GM23338 (cell line): ENCODE measurements around the gene HDAC6. TPM values are rescaled to one million over a fixed set of nuclear protein-coding genes. Genes with fewer than 3 reads are reported as not detected.

Experiments used
- ATAC-seq: fragments of 200-7000 bp; cut with Tn5 transposase; 3 replicates; pipeline ENCODE4 v1.9.1; 2020
- DNase-seq: peaks from one replicate; pipeline ENCODE4 v3.0.0-alpha.2; 2015; ENCODE audit warnings: low spot score
- H2AFZ ChIP-seq: fragments of 200-600 bp; sonication (generic); 2 replicates; pipeline ENCODE4 v1.8.0; 2016; ENCODE audit warnings: antibody characterized with exemption, mild to moderate bottlenecking, moderate library complexity
- H3F3A ChIP-seq: fragments of 200-600 bp; sonication (generic); replicated peaks from 2 replicates; pipeline ENCODE4 v1.8.0; 2017; ENCODE audit warnings: antibody characterized with exemption, mixed run types, low read depth
- H3K27ac ChIP-seq: fragments of 200-600 bp; sonication (generic); 2 replicates; pipeline ENCODE4 v1.6.1; 2016; ENCODE audit warnings: low read depth
- H3K27me3 ChIP-seq: fragments of 200-600 bp; sonication (generic); 2 replicates; pipeline ENCODE4 v1.8.0; 2016; ENCODE audit warnings: mild to moderate bottlenecking, mixed run types, moderate library complexity; ENCODE audit not compliant: insufficient read depth
- H3K36me3 ChIP-seq: fragments of 200-600 bp; sonication (generic); 2 replicates; pipeline ENCODE4 v1.8.0; 2016; ENCODE audit warnings: mild to moderate bottlenecking; ENCODE audit not compliant: insufficient read depth
- H3K4me1 ChIP-seq: fragments of 200-600 bp; sonication (generic); 2 replicates; pipeline ENCODE4 v1.8.0; 2016; ENCODE audit warnings: mild to moderate bottlenecking, moderate library complexity; ENCODE audit not compliant: insufficient read depth
- H3K4me2 ChIP-seq: fragments of 200-600 bp; sonication (generic); 2 replicates; pipeline ENCODE4 v1.7.1; 2017; ENCODE audit warnings: mixed run types
- H3K4me3 ChIP-seq: fragments of 200-600 bp; sonication (generic); 2 replicates; pipeline ENCODE4 v1.6.1; 2016; ENCODE audit warnings: mixed run types
- H3K79me2 ChIP-seq: fragments of 200-600 bp; sonication (generic); replicated peaks from 2 replicates; pipeline ENCODE4 v1.8.0; 2017; ENCODE audit warnings: mild to moderate bottlenecking; ENCODE audit not compliant: insufficient read depth
- H3K9me2 ChIP-seq: fragments of 200-600 bp; sonication (generic); 2 replicates; pipeline ENCODE4 v1.8.0; 2017; ENCODE audit not compliant: insufficient read depth
- H4K20me1 ChIP-seq: fragments of 200-600 bp; sonication (generic); replicated peaks from 2 replicates; pipeline ENCODE4 v1.8.0; 2017; ENCODE audit warnings: mild to moderate bottlenecking; ENCODE audit not compliant: insufficient read depth
- H3K27ac Mint-ChIP-seq: 2 replicates; pipeline ENCODE4 v1.8.0; 2020; ENCODE audit warnings: inconsistent platforms, mild to moderate bottlenecking, moderate library complexity, mixed read lengths
- H3K27me3 Mint-ChIP-seq: 3 replicates; pipeline ENCODE4 v1.8.0; 2022; ENCODE audit warnings: low read depth, mild to moderate bottlenecking, moderate library complexity, mixed read lengths, inconsistent platforms; ENCODE audit not compliant: insufficient read depth, poor library complexity
- H3K36me3 Mint-ChIP-seq: 3 replicates; pipeline ENCODE4 v1.8.0; 2021; ENCODE audit warnings: low read depth, mild to moderate bottlenecking, inconsistent platforms, moderate library complexity, mixed read lengths
- H3K4me1 Mint-ChIP-seq: 3 replicates; pipeline ENCODE4 v1.8.0; 2020; ENCODE audit warnings: mild to moderate bottlenecking, inconsistent platforms, mixed read lengths
- H3K4me3 Mint-ChIP-seq: 3 replicates; pipeline ENCODE4 v1.8.0; 2021; ENCODE audit warnings: moderate library complexity, mild to moderate bottlenecking, inconsistent platforms, mixed read lengths
- H3K9me3 Mint-ChIP-seq: 3 replicates; pipeline ENCODE4 v1.8.0; 2020; ENCODE audit warnings: moderate library complexity, mild to moderate bottlenecking, inconsistent platforms, mixed read lengths
- CREB1 ChIP-seq: fragments of 250-450 bp; sonication (Bioruptor Pico); IDR thresholded peaks from 2 replicates; pipeline ENCODE4 v1.5.0; 2020; ENCODE audit warnings: low read depth, mild to moderate bottlenecking, moderate library complexity
- ETS1 ChIP-seq: IDR thresholded peaks from 2 replicates; pipeline ENCODE4 v1.6.1; 2016; ENCODE audit warnings: antibody characterized with exemption
- EZH2 ChIP-seq: fragments of 200-600 bp; sonication (generic); IDR thresholded peaks from one replicate; pipeline ENCODE4 v1.8.0; 2017; ENCODE audit warnings: antibody characterized with exemption, mild to moderate bottlenecking, low read depth; ENCODE audit not compliant: unreplicated experiment
- EZH2phosphoT487 ChIP-seq: fragments of 200-600 bp; sonication (generic); IDR thresholded peaks from one replicate; pipeline ENCODE4 v1.8.1; 2018; ENCODE audit warnings: antibody characterized with exemption; ENCODE audit not compliant: unreplicated experiment
- JUNB ChIP-seq: IDR thresholded peaks from one replicate; pipeline ENCODE4 v1.6.1; 2016; ENCODE audit warnings: antibody characterized with exemption; ENCODE audit not compliant: unreplicated experiment
- STAT1 ChIP-seq: IDR thresholded peaks from one replicate; pipeline ENCODE4 v1.6.1; 2016; ENCODE audit warnings: antibody characterized with exemption; ENCODE audit not compliant: unreplicated experiment
- ZNF331 ChIP-seq: fragments of 250-450 bp; sonication (Bioruptor Pico); IDR thresholded peaks from 2 replicates; pipeline ENCODE4 v1.5.0; 2020; ENCODE audit warnings: low read depth, mild to moderate bottlenecking, moderate library complexity
- ZNF462 ChIP-seq: fragments of 250-450 bp; sonication (Bioruptor Pico); IDR thresholded peaks from 2 replicates; pipeline ENCODE4 v1.5.0; 2020; ENCODE audit warnings: mild to moderate bottlenecking, moderate library complexity
- polyA plus RNA-seq: library from polyadenylated mRNA; unstranded; fragments of >200 nt; fragmentation: Nextera tagmentation; extraction: Ambion mirVana; gene quantifications from 2 replicates; pipeline ENCODE4 v1.2.1, GENCODE V29; 2016
- total RNA-seq: library from RNA; depleted of rRNA; stranded (reverse); fragments of >200 nt; shearing (Covaris generic); gene quantifications from 2 replicates; pipeline ENCODE4 v1.2.3, GENCODE V29; 2014
- TF ChIP-seq, protein P1 (sequence below), 2 experiments: fragments of 200-600 bp in 1 of 2; sonication (generic) in 1 of 2; conservative IDR thresholded peaks; 2 replicates each; pipeline versions ENCODE4 v1.5.1 to v1.6.1; 2016 to 2017; ENCODE audit warnings: antibody characterized with exemption in 2 of 2, low read depth in 2 of 2, mild to moderate bottlenecking in 2 of 2, moderate library complexity in 1 of 2

Gene HDAC6
- total and polyA plus RNA-seq, 2 experiments from 2014 or later, result 33.0 to 49.8 TPM

- H3K9me3 Mint-ChIP-seq, result no peaks in the 10 kb centered on the region
- H3K27ac Mint-ChIP-seq, result no peak overlapping the region
Measured at GRCh38 chrX:48753708-48754228, 48.1 kb upstream of the HDAC6 start.

DNA sequence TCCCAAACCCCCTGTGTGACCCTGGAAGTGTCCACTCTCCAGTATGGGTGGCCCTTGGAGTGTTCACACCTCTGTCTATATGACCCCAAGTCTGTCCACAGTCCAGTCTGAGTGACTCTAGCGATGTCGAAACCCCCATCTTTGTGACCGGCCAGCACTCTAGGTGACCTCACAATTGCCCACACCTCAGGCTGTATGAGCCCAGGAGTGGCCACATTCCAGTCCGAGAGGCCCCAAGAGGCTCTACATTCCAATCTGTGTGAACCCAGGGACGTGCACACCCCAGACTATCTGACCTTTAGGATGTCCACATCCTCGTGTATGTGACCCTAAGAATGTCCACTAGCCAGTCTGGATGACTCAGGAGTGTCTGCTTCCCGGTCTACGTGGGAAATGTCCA is 47.6 kb upstream of the HDAC6 start:
- no peak overlapping the region for H3K4me2 ChIP-seq
- no peaks in the 10 kb centered on the region for H3K9me2 ChIP-seq
- H3K27ac Mint-ChIP-seq, result no peak overlapping the region
- ATAC-seq, result no peak
- H3K4me1 ChIP-seq, result no peaks in the 10 kb centered on the region
- H3F3A ChIP-seq, result no peaks in the 10 kb centered on the region
- no peak overlapping the region for H3K27ac ChIP-seq
- H3K27me3 Mint-ChIP-seq, result peaks cover 3% of the 10 kb centered on the region
- no peaks in the 10 kb centered on the region for H3K36me3 Mint-ChIP-seq
- no peaks in the 10 kb centered on the region for H3K79me2 ChIP-seq
- no peak for DNase-seq
- H3K4me3 Mint-ChIP-seq, result no peak overlapping the region
- no peaks in the 10 kb centered on the region for H3K27me3 ChIP-seq
- H3K9me3 Mint-ChIP-seq, result no peaks in the 10 kb centered on the region
- no peaks in the 10 kb centered on the region for H4K20me1 ChIP-seq
- H3K36me3 ChIP-seq, result no peaks in the 10 kb centered on the region
- no peak overlapping the region for H2AFZ ChIP-seq
- H3K4me1 Mint-ChIP-seq, result no peaks in the 10 kb centered on the region
- no peak overlapping the region for H3K4me3 ChIP-seq
- TF ChIP-seq EZH2phosphoT487 (no peak), ETS1 (no peak), ZNF462 (CRISPR knock-in tag) (no peak), CREB1 (no peak), ZNF331 (no peak)

More at GRCh38 chrX:48753708-48754228, 48.1 kb upstream of the HDAC6 start:
- Histone ChIP-seq H3K36me3 (no peaks in the 10 kb centered on the region), H3K27ac (no peak overlapping the region), H3K9me2 (no peaks in the 10 kb centered on the region), H2AFZ (no peak overlapping the region), H3K79me2 (no peaks in the 10 kb centered on the region), H3K4me2 (no peak overlapping the region), H4K20me1 (no peaks in the 10 kb centered on the region), H3K4me3 (no peak overlapping the region), H3F3A (no peaks in the 10 kb centered on the region), H3K27me3 (no peaks in the 10 kb centered on the region), H3K4me1 (no peaks in the 10 kb centered on the region)
- Mint-ChIP-seq H3K36me3 (no peaks in the 10 kb centered on the region), H3K4me1 (no peaks in the 10 kb centered on the region), H3K4me3 (no peak overlapping the region), H3K27me3 (peaks cover 3% of the 10 kb centered on the region)
- TF ChIP-seq EZH2, result no peak
- no peak for TF ChIP-seq ZNF331
- TF ChIP-seq CREB1, result no peak
- TF ChIP-seq, protein P1, sequence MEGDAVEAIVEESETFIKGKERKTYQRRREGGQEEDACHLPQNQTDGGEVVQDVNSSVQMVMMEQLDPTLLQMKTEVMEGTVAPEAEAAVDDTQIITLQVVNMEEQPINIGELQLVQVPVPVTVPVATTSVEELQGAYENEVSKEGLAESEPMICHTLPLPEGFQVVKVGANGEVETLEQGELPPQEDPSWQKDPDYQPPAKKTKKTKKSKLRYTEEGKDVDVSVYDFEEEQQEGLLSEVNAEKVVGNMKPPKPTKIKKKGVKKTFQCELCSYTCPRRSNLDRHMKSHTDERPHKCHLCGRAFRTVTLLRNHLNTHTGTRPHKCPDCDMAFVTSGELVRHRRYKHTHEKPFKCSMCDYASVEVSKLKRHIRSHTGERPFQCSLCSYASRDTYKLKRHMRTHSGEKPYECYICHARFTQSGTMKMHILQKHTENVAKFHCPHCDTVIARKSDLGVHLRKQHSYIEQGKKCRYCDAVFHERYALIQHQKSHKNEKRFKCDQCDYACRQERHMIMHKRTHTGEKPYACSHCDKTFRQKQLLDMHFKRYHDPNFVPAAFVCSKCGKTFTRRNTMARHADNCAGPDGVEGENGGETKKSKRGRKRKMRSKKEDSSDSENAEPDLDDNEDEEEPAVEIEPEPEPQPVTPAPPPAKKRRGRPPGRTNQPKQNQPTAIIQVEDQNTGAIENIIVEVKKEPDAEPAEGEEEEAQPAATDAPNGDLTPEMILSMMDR (conservative IDR thresholded peaks at IDR 0.05; ENCODE audit: low read depth in 2 of 2), result no peak
- no peak for TF ChIP-seq ETS1
- TF ChIP-seq STAT1, result no peak
- no peak for TF ChIP-seq JUNB
- ATAC-seq (no peak), DNase-seq (no peak)
